GM21447 (cell line): Measurements from ENCODE around the gene RPLP2.

ENCODE experiments used
- ATAC-seq: cut with Tn5 transposase; IDR thresholded peaks from one replicate; pipeline ENCODE4 v1.9.1; 2021; ENCODE audit not compliant: unreplicated experiment

RPLP2 gene

DNA sequence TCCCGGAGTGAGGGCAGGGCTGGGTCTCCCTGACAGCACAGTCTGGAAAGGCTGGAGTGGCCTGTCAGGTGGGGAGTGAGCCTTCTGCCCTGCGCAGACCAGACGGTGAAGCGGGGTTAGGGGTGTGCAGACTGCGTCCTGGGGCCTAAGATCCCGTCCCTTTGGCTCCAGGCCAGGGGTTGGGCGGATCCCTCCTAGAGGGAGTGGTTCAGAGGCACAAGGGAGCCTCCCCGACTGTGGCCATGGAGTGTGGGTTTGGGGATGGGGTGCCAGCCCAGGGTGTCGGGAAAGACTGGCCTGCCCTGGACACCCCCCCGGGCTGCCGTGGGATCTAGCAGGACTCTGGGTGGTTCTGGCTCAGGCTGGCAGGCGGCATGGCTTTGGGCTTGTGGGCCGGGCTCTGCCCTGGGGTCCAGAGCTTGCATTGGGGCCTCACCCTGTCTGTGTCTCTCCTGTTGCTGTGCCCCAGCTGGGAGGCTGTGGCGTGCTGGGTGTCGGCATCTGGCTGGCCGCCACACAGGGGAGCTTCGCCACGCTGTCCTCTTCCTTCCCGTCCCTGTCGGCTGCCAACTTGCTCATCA is 52.4 kb downstream of the RPLP2 start:
- ATAC-seq = no peak
